Erythroblast (primary cell): Measurements from ENCODE around the gene LRRC10B.

Source experiments
- GATA1 ChIP-seq: IDR thresholded peaks from 2 replicates; pipeline ENCODE4 v1.6.1; 2011; ENCODE audit warnings: low read depth, mild to moderate bottlenecking, control low read depth, low read length, moderate library complexity
- POLR2A ChIP-seq: IDR thresholded peaks from 2 replicates; pipeline ENCODE4 v1.6.1; 2011; ENCODE audit warnings: mild to moderate bottlenecking, low read length

DNA sequence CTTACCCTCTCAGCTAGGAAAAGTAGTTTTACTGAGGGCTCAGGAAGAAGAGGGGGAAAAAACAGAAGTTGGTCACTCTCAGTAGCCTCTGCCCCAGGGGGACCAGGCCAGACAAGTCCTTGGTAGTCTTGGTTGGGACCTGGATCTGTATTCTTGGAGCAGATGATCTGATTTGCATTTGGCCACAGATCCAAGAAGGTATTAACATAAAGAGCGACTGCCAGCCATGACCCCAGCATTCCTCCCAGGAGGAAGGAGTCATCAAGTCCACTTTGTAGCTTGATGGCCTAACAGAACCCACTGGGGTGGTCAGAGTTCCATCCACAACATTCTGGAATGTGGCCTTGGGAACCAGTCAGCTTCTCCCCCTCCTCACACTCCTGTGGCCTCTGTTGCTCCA, 6.0 kb upstream of the LRRC10B start:
- TF ChIP-seq GATA1 (no peak), POLR2A (no peak)
